Fibroblast of pulmonary artery (primary cell): ENCODE results near the gene ZNF670.
"Not testable (repeated sequence)": the region's sequence is repeated elsewhere in the genome, so short reads cannot be mapped to it uniquely, and the experiment has no call there.

Experiments used
- DNase-seq: peaks from one replicate; pipeline ENCODE4 v3.0.0-alpha.2; 2010; ENCODE audit warnings: low read depth
- H3K4me3 ChIP-seq: replicated peaks from 2 replicates; pipeline ENCODE4 v1.5.1; 2011; ENCODE audit warnings: low read depth, mild to moderate bottlenecking, control low read depth, low read length, moderate library complexity
- TF ChIP-seq, protein P1 (sequence below): IDR thresholded peaks from 2 replicates; pipeline ENCODE4 v1.5.1; 2011; ENCODE audit warnings: mild to moderate bottlenecking, control low read depth, low read length, inconsistent platforms; ENCODE audit errors: missing control alignments

Gene ZNF670

DNA sequence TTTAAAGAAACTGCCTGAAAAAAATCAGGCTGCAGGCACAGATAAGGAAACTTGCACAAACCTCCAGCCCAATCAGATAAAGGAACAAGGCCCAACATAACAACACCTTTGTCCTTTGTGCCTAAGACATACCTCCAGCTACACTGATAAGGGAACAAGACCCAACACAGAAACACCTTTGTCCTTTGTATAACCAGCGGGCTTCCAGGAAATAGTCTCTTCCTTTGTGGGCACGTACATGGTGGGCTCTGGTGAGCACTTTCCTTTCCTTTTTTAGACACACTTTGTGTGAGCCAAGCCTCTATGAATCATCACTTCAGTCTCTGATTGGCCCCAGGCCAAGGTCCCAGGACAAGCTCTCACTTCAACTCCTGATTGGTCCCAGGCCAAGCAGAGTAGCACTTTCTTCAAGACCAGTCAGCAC lies 23.6 kb downstream of the ZNF670 start:
- peak; percentile 83 for DNase-seq
- TF ChIP-seq, protein P1, sequence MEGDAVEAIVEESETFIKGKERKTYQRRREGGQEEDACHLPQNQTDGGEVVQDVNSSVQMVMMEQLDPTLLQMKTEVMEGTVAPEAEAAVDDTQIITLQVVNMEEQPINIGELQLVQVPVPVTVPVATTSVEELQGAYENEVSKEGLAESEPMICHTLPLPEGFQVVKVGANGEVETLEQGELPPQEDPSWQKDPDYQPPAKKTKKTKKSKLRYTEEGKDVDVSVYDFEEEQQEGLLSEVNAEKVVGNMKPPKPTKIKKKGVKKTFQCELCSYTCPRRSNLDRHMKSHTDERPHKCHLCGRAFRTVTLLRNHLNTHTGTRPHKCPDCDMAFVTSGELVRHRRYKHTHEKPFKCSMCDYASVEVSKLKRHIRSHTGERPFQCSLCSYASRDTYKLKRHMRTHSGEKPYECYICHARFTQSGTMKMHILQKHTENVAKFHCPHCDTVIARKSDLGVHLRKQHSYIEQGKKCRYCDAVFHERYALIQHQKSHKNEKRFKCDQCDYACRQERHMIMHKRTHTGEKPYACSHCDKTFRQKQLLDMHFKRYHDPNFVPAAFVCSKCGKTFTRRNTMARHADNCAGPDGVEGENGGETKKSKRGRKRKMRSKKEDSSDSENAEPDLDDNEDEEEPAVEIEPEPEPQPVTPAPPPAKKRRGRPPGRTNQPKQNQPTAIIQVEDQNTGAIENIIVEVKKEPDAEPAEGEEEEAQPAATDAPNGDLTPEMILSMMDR, result no peak
- H3K4me3 ChIP-seq, result no peak overlapping the region

DNA sequence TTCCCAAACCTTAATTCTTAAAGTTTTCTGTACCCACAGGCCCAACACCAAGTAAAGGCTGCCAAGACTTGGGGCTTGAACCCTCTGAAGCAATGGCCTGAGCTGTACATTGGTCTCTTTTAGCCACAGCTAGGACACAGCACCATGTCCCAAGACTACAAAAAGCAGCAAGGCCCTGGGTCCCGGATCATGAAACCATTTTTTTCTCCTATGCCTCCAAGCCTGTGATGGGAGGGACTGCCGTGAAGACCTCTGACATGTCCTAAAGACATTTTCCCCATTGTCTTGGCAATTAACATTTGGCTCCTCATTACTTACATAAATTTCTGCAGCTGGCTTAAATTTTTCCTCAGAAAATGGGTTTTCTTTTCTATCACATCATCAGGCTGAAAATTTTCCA lies 30.9 kb downstream of the ZNF670 start:
- H3K4me3 ChIP-seq, result no peak overlapping the region
- TF ChIP-seq, protein P1, result no peak
- DNase-seq, result no peak

DNA sequence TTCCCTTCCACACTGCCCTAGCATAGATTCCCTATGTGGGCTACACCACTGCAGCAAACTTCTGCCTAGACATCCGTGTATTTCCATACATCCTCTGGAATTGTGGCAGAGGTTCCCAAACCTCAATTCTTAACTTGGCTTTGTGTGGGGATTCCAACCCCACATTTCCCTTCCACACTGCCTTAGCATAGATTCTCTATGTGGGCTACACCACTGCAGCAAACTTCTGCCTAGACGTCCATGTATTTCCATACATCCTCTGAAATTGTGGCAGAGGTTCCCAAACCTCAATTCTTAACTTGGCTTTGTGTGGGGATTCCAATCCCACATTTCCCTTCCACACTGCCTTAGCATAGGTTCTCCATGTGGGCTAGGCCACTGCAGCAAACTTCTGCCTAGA lies 31.4 kb downstream of the ZNF670 start:
- TF ChIP-seq, protein P1, result no peak
- H3K4me3 ChIP-seq, result no peak overlapping the region
- DNase-seq, result no peak

DNA sequence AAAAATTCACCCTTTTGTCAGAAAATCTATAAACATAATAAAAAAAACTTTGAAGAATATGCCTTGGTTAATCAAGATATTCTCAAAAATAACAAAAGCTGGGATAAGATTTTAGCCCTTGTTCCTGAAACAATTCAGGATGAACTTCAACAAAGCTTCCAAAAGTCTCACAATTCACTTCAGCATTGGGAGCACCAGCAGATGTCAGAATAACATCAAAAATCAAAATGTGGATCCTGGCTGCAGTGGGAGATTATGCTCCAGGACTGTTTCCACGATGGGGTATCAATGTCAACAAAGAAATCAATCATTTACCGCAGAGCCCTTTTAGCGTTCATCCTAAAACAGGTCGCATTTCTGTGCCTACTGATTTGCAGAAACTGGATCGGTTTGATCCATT lies 35.2 kb downstream of the ZNF670 start:
- DNase-seq, result no peak
- TF ChIP-seq, protein P1, result no peak
- no peak overlapping the region for H3K4me3 ChIP-seq

DNA sequence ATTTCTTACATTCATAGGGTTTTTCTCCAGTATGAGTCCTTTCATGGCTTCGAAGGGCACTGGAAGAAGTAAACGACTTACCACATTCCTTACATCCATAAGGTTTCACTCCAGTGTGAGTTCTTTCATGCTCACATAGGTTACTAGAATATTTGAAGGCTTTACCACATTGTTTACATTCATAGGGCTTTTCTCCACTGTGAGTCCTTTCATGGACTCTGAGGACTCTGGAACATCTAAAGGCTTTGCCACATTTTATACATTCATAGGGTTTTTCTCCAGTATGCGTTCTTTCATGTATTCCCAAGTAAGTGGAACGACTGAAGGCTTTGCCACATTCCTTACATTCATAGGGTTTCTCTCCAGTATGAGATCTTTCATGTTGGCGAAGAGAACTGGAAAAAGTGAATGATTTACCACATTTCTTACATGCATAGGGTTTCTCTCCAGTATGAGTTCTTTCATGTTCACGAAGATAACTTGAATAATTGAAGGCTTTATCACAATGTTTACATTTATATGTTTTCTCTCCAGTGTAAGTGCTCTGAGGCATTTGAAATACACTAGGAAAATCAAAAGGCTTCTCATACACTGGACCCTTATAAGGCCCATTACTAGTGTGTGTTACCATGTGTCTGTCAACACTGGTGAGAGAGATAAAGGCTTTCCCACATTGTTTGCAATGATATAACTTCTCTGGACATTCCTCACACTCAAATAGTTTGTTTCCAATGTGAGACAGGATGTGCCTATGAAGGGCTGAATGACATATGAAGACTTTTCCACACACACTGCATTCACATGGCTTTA lies 40.9 kb downstream of the ZNF670 start:
- H3K4me3 ChIP-seq, result no peak overlapping the region
- DNase-seq, result no peak
- TF ChIP-seq, protein P1, result no peak

DNA sequence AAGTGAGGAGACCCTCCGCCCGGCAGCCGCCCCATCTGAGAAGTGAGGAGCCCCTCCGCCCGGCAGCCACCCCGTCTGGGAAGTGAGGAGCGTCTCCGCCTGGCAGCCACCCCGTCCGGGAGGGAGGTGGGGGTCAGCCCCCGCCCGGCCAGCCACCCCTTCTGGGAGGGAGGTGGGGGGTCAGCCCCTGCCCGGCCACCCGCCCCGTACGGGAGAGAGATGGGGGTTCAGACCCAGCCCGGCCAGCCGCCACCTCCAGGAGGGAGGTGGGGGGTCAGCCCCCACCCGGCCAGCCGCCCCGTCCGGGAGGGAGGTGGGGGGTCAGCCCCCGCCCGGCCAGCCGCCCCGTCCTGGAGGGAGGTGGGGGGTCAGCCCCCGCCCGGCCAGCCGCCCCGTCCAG lies 46.3 kb downstream of the ZNF670 start:
- not testable (repeated sequence) for DNase-seq, H3K4me3 ChIP-seq
